Endothelial cell of umbilical vein (primary cell): ENCODE measurements around the gene PRMT9. TPM values are rescaled to one million over a fixed set of nuclear protein-coding genes. Genes with fewer than 3 reads are reported as not detected.

Source experiments
- BruUV-seq: library from RNA; stranded (reverse); fragments of 400-500 nt; replicated peaks from 2 replicates; lab custom pipeline; 2021; lab: Mats Ljungman, UMichigan
- CTCF ChIA-PET: fragments of 300-600, 350-600 bp; sonication (Branson Sonifier 250); formaldehyde crosslinking; loops from one replicate; lab custom pipeline; 2021; ENCODE audit warnings: antibody characterized with exemption, inconsistent platforms; lab: Charles Lee
- POLR2A ChIA-PET: fragments of 300-600, 350-600 bp; sonication (Branson Sonifier 250); formaldehyde crosslinking; loops from one replicate; lab custom pipeline; 2021; ENCODE audit warnings: antibody characterized with exemption, inconsistent platforms; lab: Charles Lee
- DNase-seq: peaks from one replicate; pipeline ENCODE4 v3.0.0-alpha.2; 2011; ENCODE audit warnings: low read depth, low spot score
- FAIRE-seq: peaks from 2 replicates; lab custom pipeline; 2011; peaks lifted over from hg19 to GRCh38; lab: Jason Lieb, UNC
- H2AFZ ChIP-seq: 2 replicates; pipeline ENCODE4 v1.6.0; 2012; ENCODE audit warnings: low read depth, low read length, control low read depth, inconsistent platforms
- H3K27ac ChIP-seq: 2 replicates; pipeline ENCODE4 v1.5.1; 2011; ENCODE audit warnings: low read depth, mild to moderate bottlenecking, control low read depth, low read length, moderate library complexity; ENCODE audit not compliant: insufficient read depth
- H3K27me3 ChIP-seq, 2 experiments: 2 replicates each; pipeline versions ENCODE4 v1.6.0 to v1.6.1; 2011; ENCODE audit warnings: low read length in 2 of 2, mixed read lengths in 1 of 2; ENCODE audit not compliant: control insufficient read depth in 2 of 2, insufficient read depth in 2 of 2
- H3K36me3 ChIP-seq, 2 experiments: 2 replicates in 1 of 2; 3 replicates in 1 of 2; pipeline ENCODE4 v1.5.1; 2011; ENCODE audit warnings: low read length in 2 of 2, mild to moderate bottlenecking in 1 of 2, moderate library complexity in 1 of 2; ENCODE audit not compliant: control insufficient read depth in 2 of 2, insufficient read depth in 2 of 2; ENCODE audit errors: extremely low read depth in 1 of 2
- H3K4me1 ChIP-seq: 3 replicates; pipeline ENCODE4 v1.5.1; 2011; ENCODE audit warnings: mild to moderate bottlenecking, low read length; ENCODE audit not compliant: control insufficient read depth, insufficient read depth; ENCODE audit errors: extremely low read depth
- H3K4me2 ChIP-seq: 2 replicates; pipeline ENCODE4 v1.6.1; 2011; ENCODE audit warnings: low read length, control low read depth, mixed read lengths; ENCODE audit not compliant: insufficient read depth
- H3K4me3 ChIP-seq, 3 experiments: fragments of 200-600 bp in 1 of 3; sonication (generic), shearing (Covaris generic) in 1 of 3; replicated peaks in 1 of 3; 2 replicates each; pipeline ENCODE4 v1.5.1; 2011 to 2016; ENCODE audit warnings: control low read depth in 3 of 3, low read length in 3 of 3, mild to moderate bottlenecking in 2 of 3, inconsistent platforms in 1 of 3, low read depth in 1 of 3, moderate library complexity in 1 of 3; ENCODE audit not compliant: insufficient read depth in 1 of 3
- H3K79me2 ChIP-seq: 2 replicates; pipeline ENCODE4 v1.6.0; 2012; ENCODE audit warnings: low read length, inconsistent platforms; ENCODE audit not compliant: control insufficient read depth, insufficient read depth
- H3K9ac ChIP-seq: replicated peaks from 2 replicates; pipeline ENCODE3; 2011; ENCODE audit warnings: low read length, control low read depth; ENCODE audit not compliant: insufficient read depth; ENCODE audit errors: extremely low read depth
- H3K9me1 ChIP-seq: replicated peaks from 3 replicates; pipeline ENCODE4 v1.6.0; 2011; ENCODE audit warnings: mild to moderate bottlenecking, low read length; ENCODE audit not compliant: control insufficient read depth, insufficient read depth; ENCODE audit errors: extremely low read depth
- H3K9me3 ChIP-seq: replicated peaks from 2 replicates; pipeline ENCODE4 v1.5.1; 2012; ENCODE audit warnings: low read length, inconsistent platforms; ENCODE audit not compliant: control insufficient read depth, insufficient read depth
- H4K20me1 ChIP-seq: replicated peaks from 2 replicates; pipeline ENCODE3; 2011; ENCODE audit warnings: mild to moderate bottlenecking, low read length; ENCODE audit not compliant: control insufficient read depth, insufficient read depth; ENCODE audit errors: extremely low read depth
- CTCF ChIP-seq, 2 donors: IDR thresholded peaks; 1 replicate in 1 of 2; 2 replicates in 1 of 2; pipeline ENCODE4 v1.5.1; 2011; ENCODE audit warnings: low read length in 2 of 2, mild to moderate bottlenecking in 2 of 2, moderate library complexity in 2 of 2, control low read depth in 1 of 2, inconsistent platforms in 1 of 2, low read depth in 1 of 2; ENCODE audit not compliant: insufficient read depth in 1 of 2; ENCODE audit errors: extremely low read depth in 1 of 2
- EZH2 ChIP-seq: IDR thresholded peaks from 2 replicates; pipeline ENCODE4 v1.6.1; 2012; ENCODE audit warnings: borderline replicate concordance, low read depth, mild to moderate bottlenecking, moderate library complexity, low read length, inconsistent platforms; ENCODE audit not compliant: severe bottlenecking
- FOS ChIP-seq: IDR thresholded peaks from 2 replicates; pipeline ENCODE4 v1.6.1; 2011; ENCODE audit warnings: mild to moderate bottlenecking, low read length, moderate library complexity, borderline replicate concordance; ENCODE audit not compliant: insufficient read depth
- GATA2 ChIP-seq: IDR thresholded peaks from 2 replicates; pipeline ENCODE4 v1.7.0; 2011; ENCODE audit warnings: low read depth, mild to moderate bottlenecking, moderate library complexity, mixed read lengths, low read length; ENCODE audit not compliant: insufficient read length, insufficient read depth
- JUN ChIP-seq: IDR thresholded peaks from 2 replicates; pipeline ENCODE4 v1.6.1; 2011; ENCODE audit warnings: borderline replicate concordance, low read depth; ENCODE audit not compliant: insufficient read length, insufficient read depth
- MAX ChIP-seq: IDR thresholded peaks from 2 replicates; pipeline ENCODE4 v1.6.1; 2011; ENCODE audit not compliant: insufficient read depth, insufficient read length
- MYC ChIP-seq: IDR thresholded peaks from one replicate; pipeline ENCODE4 v1.6.1; 2011; ENCODE audit warnings: mild to moderate bottlenecking, low read depth, low read length
- POLR2A ChIP-seq: IDR thresholded peaks from 2 replicates; pipeline ENCODE4 v1.6.1; 2012; ENCODE audit warnings: low read depth, mild to moderate bottlenecking, control low read depth, low read length
- POLR2AphosphoS5 ChIP-seq: IDR thresholded peaks from 2 replicates; pipeline ENCODE4 v1.6.1; 2012; ENCODE audit warnings: low read depth, mild to moderate bottlenecking, control low read depth, low read length, moderate library complexity; ENCODE audit not compliant: insufficient read depth
- dilution Hi-C: fragments of 300-500 bp; cut with MboI; formaldehyde crosslinking; loops from one replicate; pipeline ENCODE4 v1.15.0; 2019; ENCODE audit warnings: low sequenced_read_pairs; ENCODE audit not compliant: extremely low pct_ligation_motif_present
- intact Hi-C: fragments of 100-400 bp; cut with micrococcal nuclease; formaldehyde crosslinking; loops from one replicate; pipeline ENCODE4 v1.10.0; 2022
- polyA plus RNA-seq, 4 experiments: library from polyadenylated mRNA; depleted of rRNA in 3 of 4; stranded (reverse) in 3 of 4; unstranded in 1 of 4; fragments of >200 nt; gene quantifications; 2 replicates each; pipeline versions ENCODE4 v1.2.1 to v1.2.3, GENCODE V29; 2011 to 2012; ENCODE audit warnings: missing spikeins in 1 of 4
- total RNA-seq: library from RNA; stranded (reverse); gene quantifications from 2 replicates; pipeline ENCODE4 v1.2.3, GENCODE V29; 2021

The PRMT9 gene
- total and polyA plus RNA-seq, 2 donors (not counting 3 experiments of a cell fraction or from before 2014, with no cell fraction given), result 3.2 to 9.0 TPM

- Histone ChIP-seq H3K36me3 (no peaks in the 10 kb centered on the region), H3K9ac (no peak overlapping the region), H3K27me3 (no peaks in the 10 kb centered on the region), H4K20me1 (no peaks in the 10 kb centered on the region), H3K27ac (no peak overlapping the region), H3K4me3 (no peak overlapping the region), H3K4me1 (peaks cover 16% of the 10 kb centered on the region), H2AFZ (no peak overlapping the region), H3K9me3 (no peaks in the 10 kb centered on the region), H3K9me1 (no peaks in the 10 kb centered on the region), H3K4me2 (no peak overlapping the region), H3K79me2 (no peaks in the 10 kb centered on the region)
- no peak for TF ChIP-seq POLR2A
- FAIRE-seq (no peak), DNase-seq (no peak)
- POLR2A ChIA-PET, result no interaction called here
- no TSS peak for BruUV-seq
- intact Hi-C loops, result no loop called here
- CTCF ChIA-PET, result interaction anchor here (1.8 kb wide), 1 partner anchor 149 kb away, joined by 6 read pairs; no protein-coding TSS in a partner anchor
- dilution Hi-C loops, result no loop called here
Observed at GRCh38 chr4:147717878-147718277, 33.9 kb upstream of the PRMT9 start.

GRCh38 chr4:147714575-147715401 is 30.8 kb upstream of the PRMT9 start:
- Histone ChIP-seq H3K27ac (peak overlapping the region; percentile 71), H3K4me2 (peak overlapping the region; percentile 92), H3K79me2 (no peaks in the 10 kb centered on the region), H3K36me3 (no peaks in the 10 kb centered on the region), H3K4me1 (peaks cover 16% of the 10 kb centered on the region), H3K4me3 (peak overlapping the region in 1 of 3 experiments; percentile 50), H4K20me1 (no peaks in the 10 kb centered on the region), H2AFZ (no peak overlapping the region), H3K9me3 (no peaks in the 10 kb centered on the region), H3K9ac (peak overlapping the region; percentile 55), H3K9me1 (no peaks in the 10 kb centered on the region), H3K27me3 (no peaks in the 10 kb centered on the region)
- CTCF ChIA-PET, result interaction anchor here (1.6 to 15.4 kb wide), 4 partner anchors 12 to 151 kb away, joined by 5 to 308 read pairs (median 9); partner anchors contain the start of gene ARHGAP10
- no peak for FAIRE-seq
- peak; percentile 81 for DNase-seq
- TF ChIP-seq POLR2AphosphoS5, result peak; percentile 21
- peak; percentile 91 for TF ChIP-seq GATA2
- no peak for TF ChIP-seq POLR2A
- peak; percentile 59 for TF ChIP-seq JUN
- no peak for TF ChIP-seq MYC
- TF ChIP-seq CTCF (IDR thresholded peaks at IDR 0.05; ENCODE audit: extremely low read depth in 1 of 2, insufficient read depth in 1 of 2, low read depth in 1 of 2, low read length in 2 of 2), result no peak
- no peak for TF ChIP-seq EZH2
- no peak for TF ChIP-seq MAX
- TF ChIP-seq FOS, result peak; percentile 72
- BruUV-seq, result TSS peak; percentile 69
- intact Hi-C loops, result loop anchor here (1.0 kb wide), 4 partner anchors 17 to 117 kb away; no protein-coding TSS in a partner anchor
- dilution Hi-C loops, result no loop called here
- POLR2A ChIA-PET, result no interaction called here
